GM21723 (cell line): ENCODE data around the gene APOBEC3A.
"Not testable (repeated sequence)": the region's sequence is repeated elsewhere in the genome, so short reads cannot be mapped to it uniquely, and the experiment has no call there.

ENCODE experiments used
- ATAC-seq: cut with Tn5 transposase; IDR thresholded peaks from one replicate; pipeline ENCODE4 v1.9.1; 2021; ENCODE audit warnings: mild to moderate bottlenecking, moderate library complexity; ENCODE audit not compliant: unreplicated experiment

Gene APOBEC3A

GRCh38 chr22:38942702-38943101 lies 14.7 kb upstream of the APOBEC3A start:
- ATAC-seq, result no peak

DNA sequence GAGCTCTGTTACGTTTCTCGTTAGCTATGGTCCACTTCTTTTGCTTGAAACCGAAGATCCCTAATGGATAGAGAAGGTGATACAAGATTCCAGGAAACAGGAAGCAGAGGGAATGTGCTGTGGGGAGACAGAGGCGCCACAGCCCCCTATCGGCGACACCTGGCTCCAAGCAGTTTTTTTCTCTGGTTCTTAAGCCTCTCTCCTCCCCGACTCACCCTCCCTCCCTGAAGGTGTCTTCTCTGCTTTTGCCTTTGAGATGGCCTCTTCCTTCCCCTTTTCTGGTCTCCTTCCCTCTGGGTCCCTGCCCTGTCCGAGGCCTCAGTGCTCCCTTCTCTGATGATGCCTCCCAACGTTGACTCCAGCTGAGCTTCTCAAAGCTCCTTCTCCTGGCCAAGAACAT lies 14.2 kb upstream of the APOBEC3A start:
- ATAC-seq, result no peak

DNA sequence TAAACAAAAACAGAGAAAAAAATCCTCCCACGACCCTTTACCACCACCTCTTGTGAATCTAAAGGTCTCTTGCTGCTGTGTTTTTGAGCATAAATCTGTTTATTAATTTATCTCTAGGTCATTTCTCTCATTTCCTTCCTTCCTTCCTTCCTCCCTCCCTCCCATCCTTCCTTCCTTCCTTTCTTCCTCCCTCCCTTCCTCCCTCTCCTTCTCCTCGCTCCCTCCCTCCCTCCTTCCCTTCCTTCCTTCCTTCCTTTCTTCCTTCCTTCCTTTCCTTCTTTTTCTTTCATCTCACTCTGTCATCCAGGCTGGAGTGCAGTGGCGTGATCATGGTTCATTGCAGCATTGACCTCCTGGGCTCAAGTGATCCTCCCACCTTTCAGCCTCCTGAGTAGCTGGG lies 13.5 kb upstream of the APOBEC3A start:
- ATAC-seq, result no peak

DNA sequence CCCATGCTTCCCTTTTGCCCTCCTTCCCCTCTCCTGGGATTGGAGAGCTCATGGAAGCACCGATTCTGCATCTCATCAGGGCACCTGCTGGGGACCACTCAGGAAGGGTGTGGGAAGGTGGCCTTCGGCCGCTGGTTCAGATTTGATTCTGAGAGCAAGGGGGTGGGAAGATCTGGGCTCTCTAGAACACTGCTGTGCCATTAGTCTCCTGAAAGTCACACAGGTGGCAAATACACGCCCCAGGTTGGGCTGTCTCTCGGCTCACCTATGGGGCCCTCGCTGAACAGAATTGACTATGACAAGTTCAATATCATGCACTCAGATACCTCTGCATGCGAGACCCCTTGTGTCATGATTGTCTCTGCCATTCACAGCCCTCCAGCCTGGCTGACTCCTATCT lies 12.8 kb upstream of the APOBEC3A start:
- no peak for ATAC-seq

- ATAC-seq, result not testable (repeated sequence)
Measured at GRCh38 chr22:38945706-38946338, 11.6 kb upstream of the APOBEC3A start.

- ATAC-seq, result no peak
Measured at GRCh38 chr22:38946771-38947170, 10.6 kb upstream of the APOBEC3A start.

DNA sequence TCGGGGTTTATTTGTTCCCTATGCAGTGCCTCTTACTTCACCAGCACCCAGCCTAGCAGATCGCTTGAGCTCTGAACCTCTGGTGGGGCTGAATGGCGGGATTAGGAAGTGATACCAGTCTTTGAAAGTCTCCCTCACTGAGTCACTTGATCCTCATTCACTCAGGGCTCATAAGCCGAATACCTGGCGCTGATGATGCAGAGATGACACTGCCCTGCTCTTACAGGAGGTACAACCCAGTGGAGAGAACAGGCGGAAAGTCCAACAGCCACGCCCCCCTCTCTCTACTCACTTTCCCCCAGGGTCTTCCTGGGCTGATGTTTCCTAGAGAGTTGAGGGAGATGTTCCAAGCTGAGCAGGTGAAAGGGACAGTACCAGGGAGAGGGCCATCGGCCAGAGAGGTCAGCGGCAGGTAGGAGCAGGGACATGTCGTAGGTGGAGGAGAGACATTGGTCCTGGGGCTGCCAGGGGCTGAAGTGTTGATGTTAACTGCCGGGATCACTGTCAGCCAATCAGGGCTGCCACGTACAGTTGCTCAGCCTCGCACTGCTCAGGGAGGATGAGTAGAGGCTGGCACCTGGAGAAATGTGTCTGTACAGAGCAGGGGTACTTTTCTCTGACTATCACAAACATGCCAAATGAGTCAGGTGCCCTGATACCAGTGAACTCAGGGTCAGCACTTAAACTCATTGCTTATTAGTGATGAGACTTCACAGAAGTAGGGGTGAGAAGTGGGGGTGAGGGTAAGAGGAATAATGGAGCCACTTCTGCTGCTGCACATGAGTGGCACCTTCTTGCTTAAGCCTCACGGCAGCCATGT lies 9.9 kb upstream of the APOBEC3A start:
- ATAC-seq, result no peak

GRCh38 chr22:38948181-38948940 lies 9.0 kb upstream of the APOBEC3A start:
- ATAC-seq, result no peak

DNA sequence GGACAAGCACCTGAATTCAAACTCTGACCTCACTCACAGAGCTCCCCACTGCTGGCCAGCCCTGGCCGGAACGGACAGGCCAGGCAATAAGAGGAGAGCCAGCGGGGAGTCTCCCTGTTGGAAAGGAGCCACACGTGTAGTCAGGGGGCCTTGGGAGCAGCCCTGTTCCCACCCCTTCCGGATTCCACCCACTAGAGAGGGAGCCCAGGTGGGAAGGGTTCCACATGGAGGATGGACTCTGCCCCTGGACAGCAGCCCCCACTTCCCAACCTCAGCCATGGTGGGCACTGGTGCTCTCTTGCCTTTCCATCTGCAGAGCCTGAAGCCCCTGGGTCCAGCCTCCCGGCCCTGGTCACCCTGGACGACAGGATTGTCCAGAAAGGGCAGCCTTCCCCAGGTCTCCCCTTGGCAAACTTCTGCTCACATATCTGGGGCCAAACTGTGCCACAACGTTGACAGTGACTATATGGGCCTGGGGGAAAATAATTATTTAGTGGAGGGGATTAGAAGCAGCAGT lies 7.5 kb upstream of the APOBEC3A start:
- ATAC-seq, result no peak

DNA sequence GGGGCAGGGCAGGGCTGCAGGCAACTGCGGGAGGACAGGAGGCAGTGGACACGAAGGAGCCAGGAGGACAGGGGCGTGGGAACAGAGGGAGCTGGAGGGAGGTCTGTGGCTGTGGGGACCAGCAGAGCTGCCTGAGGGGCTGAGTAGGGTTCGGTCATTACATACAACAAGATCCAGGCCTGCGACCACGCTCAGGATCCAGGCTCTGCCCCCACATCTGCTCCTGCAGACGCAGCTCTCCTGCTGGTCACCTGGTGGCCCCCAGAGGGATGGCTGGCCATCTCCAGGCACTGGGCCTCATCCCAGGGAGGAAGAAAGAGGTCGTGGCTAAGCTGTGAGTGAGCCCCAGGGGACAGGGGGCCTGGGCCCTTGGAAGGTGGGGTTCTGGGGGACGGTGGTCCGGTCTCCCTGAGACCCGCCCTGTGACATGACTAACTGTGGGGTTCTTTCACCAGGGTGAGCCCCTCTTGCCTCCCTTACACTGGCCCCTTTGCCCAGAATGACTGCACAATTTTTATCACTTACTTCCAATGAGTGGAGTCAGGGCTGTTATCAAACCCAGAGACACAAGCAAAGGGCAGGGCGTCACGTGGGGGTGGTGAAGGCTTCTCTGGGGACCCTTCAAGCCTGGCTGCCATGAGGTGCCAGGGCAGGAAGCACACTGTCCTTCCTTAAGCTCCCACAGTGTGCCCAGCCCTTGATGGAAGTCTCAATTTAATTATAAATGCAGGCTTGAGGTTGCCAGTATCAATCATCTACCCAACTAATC lies 6.7 kb upstream of the APOBEC3A start:
- ATAC-seq, result no peak

- ATAC-seq, result no peak
Measured at GRCh38 chr22:38951734-38952133, 5.7 kb upstream of the APOBEC3A start.

- ATAC-seq, result no peak
Measured at GRCh38 chr22:38952281-38952993, 5.0 kb upstream of the APOBEC3A start.

DNA sequence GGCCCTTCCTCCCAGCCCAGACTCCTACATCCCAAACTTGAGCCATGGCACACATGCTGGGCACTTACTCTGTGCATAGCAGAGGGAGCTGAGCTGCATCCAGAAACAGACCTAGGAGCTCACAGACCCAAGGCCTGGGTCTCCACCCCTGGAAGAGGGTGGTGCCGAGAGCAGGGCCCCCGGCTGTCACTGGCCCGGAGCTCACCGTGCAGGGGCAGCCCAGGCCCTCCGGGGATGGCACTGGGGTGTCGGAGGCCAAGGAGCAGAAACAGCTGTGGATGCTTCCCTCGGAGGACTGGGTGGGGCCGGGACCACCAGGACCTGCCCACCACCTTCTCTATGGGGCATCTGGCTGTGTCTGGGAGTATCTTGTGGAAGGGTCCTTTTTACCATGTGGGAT lies 4.3 kb upstream of the APOBEC3A start:
- no peak for ATAC-seq

DNA sequence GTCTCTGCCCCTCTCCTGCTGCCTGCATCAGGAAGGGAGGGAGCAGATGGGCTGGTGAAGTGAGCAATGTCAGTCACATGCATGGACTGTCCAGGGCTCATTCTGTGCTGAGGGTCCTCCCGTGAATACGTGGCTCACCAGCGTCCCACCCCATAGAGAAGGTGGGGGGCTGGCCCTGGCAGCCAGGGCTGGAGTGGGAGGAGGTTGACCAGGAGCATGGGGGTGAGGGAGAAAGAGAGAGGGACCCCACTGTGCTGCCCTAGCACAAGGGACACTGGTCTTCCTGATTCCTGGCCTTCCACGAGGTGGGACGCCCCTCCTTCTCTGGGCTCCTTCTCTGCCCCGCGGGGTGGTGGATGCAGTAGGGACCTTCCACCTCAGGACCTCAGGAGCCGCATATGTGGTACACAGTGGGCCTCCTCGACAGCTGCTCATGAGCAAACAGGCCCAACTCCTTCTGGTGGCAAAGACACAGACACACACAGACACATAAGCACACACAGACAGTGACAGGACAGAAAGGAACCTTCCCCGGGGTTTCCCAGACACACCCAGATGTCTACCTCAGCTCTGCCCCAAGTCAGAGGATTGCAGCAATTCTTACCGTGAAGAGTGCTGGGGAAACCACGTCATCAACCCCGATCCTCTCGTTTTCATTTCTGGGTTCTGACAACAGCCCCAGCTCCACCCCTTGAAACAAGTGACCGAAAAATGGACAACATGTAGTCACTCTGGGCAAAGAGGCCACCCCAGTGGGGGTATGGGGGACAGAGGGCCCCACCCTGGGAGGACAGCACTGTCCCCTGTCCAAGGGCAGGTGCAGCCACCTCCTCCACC lies 3.6 kb upstream of the APOBEC3A start:
- ATAC-seq, result peak; percentile 80

GRCh38 chr22:38954414-38955043 lies 2.9 kb upstream of the APOBEC3A start:
- ATAC-seq, result no peak

DNA sequence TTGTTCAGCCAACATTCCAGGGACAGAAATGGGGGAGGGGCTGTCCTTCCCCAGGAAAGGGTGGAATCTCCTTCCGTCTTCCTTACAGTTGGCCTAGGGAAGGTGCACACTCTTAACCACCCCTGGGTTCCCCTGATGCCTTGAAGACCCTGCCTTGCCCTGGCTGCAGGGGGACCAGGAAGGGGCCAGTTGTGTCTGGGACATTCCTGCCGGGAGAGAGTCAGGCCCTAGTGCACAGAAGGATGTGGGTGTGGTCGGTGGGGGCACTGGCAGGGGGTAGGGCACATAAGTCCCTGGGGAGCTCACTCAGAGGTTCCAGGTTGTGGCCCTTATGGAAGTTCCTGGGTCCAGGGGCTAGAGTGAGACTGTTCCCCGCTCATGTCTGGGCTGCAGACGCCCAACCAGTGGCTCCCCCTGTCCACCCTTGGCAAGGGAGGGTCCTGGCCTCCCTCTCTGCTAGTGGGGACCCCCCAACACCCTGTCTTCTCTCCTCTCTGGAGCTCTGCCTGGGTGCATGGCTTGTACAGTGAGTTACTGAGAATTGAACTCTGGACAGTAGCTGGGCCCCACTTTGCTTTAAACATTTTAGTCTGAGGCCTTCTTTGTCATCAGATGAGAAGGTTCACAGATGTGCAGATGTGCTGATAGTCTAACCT lies 2.0 kb upstream of the APOBEC3A start:
- no peak for ATAC-seq

GRCh38 chr22:38955926-38956325 lies 1.5 kb upstream of the APOBEC3A start:
- ATAC-seq, result no peak

GRCh38 chr22:38956551-38956950 lies 858 bp upstream of the APOBEC3A start:
- no peak for ATAC-seq
